Diencephalon (tissue), 1 donor: Measurements from ENCODE around the gene FAM219B. TPM values are rescaled to one million over a fixed set of nuclear protein-coding genes. Genes with fewer than 3 reads are reported as not detected.

Source experiments
- total RNA-seq: library from RNA; depleted of rRNA; stranded (reverse); fragments of >200 nt; gene quantifications from one replicate; pipeline ENCODE4 v1.2.3, GENCODE V29; 2014

FAM219B gene
- total RNA-seq, result 65.5 TPM

GRCh38 chr15:74906450-74907162 is at the start of gene FAM219B:
FAM219B (minus strand) TSS chr15:74906851; CDS start chr15:74906800, 51 bp downstream.

GRCh38 chr15:74937590-74938371 is 31.1 kb upstream of the FAM219B start, which contains the start of gene COX5A:
COX5A (minus strand) TSS chr15:74938073; CDS start chr15:74938014, 59 bp downstream.

GRCh38 chr15:74889883-74890664 is 16.6 kb downstream of the FAM219B start, which contains the start of gene MPI:
MPI (plus strand) TSS chr15:74890042; CDS start chr15:74890074, 32 bp downstream.

GRCh38 chr15:74873036-74873755 is 33.5 kb downstream of the FAM219B start, which contains the start of gene SCAMP2:
SCAMP2 (minus strand) TSS chr15:74873365; CDS start chr15:74873255, 110 bp downstream.

Other genes starting within 250 kb of the FAM219B start
- 16.1 TPM for gene EDC3, start 210.8 kb downstream of the FAM219B start, total RNA-seq
- gene CYP1A1, start 181.3 kb downstream of the FAM219B start, total RNA-seq, result 0.23 TPM
- not detected for gene CYP1A2, start 158.0 kb downstream of the FAM219B start, total RNA-seq
- 37.4 TPM for gene CSK, start 124.8 kb downstream of the FAM219B start, total RNA-seq
- not detected for gene LMAN1L, start 94.0 kb downstream of the FAM219B start, total RNA-seq
- gene CPLX3, start 80.2 kb downstream of the FAM219B start, total RNA-seq, result 0.92 TPM
- gene ULK3, start 63.7 kb downstream of the FAM219B start, total RNA-seq, result 47.5 TPM
- gene SCAMP2, start 33.5 kb downstream of the FAM219B start, total RNA-seq, result 12.2 TPM
- 38.1 TPM for gene MPI, start 16.8 kb downstream of the FAM219B start, total RNA-seq
- gene COX5A, start 31.2 kb upstream of the FAM219B start, total RNA-seq, result 91.1 TPM
- 8.1 TPM for gene RPP25, start 49.9 kb upstream of the FAM219B start, total RNA-seq
- 82.1 TPM for gene SCAMP5, start 88.7 kb upstream of the FAM219B start, total RNA-seq
- 4.4 TPM for gene PPCDC, start 116.7 kb upstream of the FAM219B start, total RNA-seq